Stimulated activated CD8-positive, alpha-beta memory T cell treated with anti-CD3 and anti-CD28 coated beads, Interleukin-15, amount 100 ng/mL, for 4 hours (primary cell): Measurements from ENCODE around the gene TRAF3.

ENCODE experiments used
- DNase-seq, 2 donors: peaks; one replicate each; pipeline ENCODE4 v3.0.0-alpha.2; 2020; ENCODE audit warnings: low read depth in 2 of 2

Gene TRAF3

GRCh38 chr14:102939329-102939728 lies 162.1 kb downstream of the TRAF3 start:
- DNase-seq: no peak

GRCh38 chr14:102939820-102940561 lies 162.7 kb downstream of the TRAF3 start:
- DNase-seq: no peak

- DNase-seq: no peak
Observed at GRCh38 chr14:102940729-102941362, 163.6 kb downstream of the TRAF3 start.

DNA sequence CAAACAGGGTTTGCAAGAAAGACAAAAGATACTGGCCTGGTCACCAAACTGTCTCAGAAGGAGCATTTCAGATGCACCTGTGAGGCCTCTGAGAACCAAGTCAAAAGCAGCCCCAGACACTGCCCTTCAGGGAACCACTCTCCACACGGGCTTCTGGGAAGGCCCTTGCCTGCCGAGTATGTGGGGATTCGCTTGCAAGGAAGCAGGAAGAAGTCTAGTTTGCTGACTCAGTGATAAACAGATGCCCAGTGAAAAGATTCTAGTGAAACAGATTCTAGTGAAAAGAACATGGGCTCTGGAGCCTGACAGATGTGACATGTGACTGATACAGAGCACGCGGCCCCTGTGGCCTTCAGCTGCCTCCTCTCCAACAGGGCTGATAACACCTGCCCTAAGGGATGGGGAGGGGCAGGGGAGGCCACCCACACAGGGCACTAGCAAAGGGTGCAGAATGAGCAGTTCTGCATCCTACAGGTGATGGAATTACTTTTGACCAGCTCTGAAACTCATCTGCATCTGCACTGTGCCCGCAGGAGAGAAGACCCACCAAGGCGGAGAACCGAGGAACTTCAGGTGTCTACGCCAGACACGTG lies 164.3 kb downstream of the TRAF3 start:
- no peak for DNase-seq

- DNase-seq: no peak
Observed at GRCh38 chr14:102942069-102942468, 164.8 kb downstream of the TRAF3 start.

GRCh38 chr14:102943454-102943853 lies 166.2 kb downstream of the TRAF3 start:
- no peak for DNase-seq

- DNase-seq: no peak
Observed at GRCh38 chr14:102943979-102944378, 166.7 kb downstream of the TRAF3 start.

DNA sequence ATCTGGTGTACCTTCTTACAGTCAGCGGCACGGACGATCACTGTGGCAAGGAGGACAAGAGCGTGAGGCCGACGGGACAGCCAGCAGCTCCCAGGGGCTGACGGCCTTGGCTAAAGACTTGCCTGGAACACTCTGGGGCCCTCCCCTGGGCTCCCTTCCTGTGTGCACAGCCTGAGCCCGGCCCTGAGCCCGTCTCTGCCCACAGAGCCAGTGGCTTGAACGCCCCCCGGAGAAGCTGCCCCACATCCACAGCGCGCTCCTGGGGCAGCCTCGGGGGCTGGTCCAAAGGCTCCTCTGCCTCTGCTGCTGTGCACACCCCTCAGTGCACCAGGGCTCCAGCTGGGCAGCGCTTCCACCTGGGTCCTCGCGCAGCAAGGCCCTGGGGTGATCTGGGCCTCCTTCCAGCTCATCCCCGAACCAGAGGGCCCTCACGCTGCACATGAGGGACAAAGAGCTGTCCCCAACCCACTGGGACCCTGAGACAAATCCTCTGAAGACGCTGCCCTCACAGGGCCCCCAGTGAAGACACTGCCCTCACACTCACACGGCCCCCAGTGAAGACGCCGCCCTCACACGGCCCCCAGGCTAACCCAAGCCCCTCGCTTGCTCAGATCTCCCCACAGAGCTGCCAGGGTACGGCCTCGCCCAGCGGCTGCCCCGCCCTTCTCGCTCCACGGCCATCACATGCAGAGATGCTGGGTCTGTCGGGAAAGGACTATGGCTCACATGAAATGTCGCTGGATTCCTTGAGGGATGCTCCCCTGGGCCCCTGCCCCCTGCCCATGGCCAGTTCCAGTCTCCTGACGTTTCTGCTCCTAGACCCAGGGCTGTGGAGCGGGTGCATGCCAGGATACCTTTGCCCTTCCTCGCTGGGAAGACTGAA lies 167.4 kb downstream of the TRAF3 start:
- no peak for DNase-seq

- no peak for DNase-seq
Observed at GRCh38 chr14:102945346-102946130, 168.3 kb downstream of the TRAF3 start.

DNA sequence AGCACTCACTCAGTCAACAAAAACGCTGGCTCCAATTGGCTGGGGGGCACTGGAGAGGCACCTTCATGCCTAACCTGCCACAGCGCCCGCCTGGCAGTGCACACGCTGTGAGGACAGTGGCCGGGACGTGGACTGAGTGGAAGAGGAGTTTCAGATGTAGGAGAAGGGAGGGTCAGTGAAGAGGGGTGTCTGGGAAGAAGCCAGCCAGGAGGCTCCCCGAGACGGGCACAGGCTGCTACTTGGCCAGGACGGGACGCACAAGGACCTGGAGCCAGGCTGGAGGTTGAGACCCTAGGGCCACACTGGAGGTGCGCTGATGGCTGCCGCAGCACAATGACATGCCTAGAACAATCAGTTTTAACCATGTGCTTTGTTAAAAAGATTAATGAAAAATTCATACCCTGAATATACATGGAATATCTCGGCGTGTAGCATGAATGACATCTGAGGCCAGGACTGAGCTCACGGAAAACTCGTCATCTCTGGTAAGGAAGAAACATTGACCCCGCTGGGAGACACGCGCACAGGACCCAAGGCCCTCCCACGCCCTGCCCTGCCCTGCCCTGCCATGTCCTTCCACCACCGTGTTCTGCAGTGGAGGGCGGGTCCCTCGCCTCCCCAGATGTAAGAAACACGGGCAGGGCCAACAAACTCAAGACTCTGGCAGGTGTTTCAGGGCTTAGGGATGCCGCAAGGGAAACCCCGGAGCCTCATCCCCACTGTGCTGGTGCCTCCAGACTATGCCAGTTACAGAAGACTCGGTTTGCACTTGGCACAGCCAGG lies 170.3 kb downstream of the TRAF3 start:
- DNase-seq: no peak

DNA sequence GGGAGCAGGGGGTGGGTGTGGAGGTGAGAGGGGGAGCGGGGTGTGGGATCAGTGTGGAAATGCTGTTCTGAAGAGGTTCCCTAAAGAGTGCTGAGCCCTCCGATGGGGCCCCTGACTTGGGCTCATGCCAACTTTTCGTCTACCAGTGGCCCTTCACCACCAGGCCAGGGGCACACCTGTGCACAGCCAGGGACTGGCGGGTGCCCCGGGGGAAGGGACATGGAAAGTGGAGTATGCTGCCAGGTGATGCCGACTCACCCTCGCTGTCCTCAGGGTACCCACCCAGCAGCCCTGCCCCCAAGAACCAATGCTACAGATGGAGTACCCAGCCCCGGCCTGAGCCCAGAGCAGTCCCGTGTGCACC lies 171.4 kb downstream of the TRAF3 start:
- DNase-seq: no peak

GRCh38 chr14:102949062-102949800 lies 172.0 kb downstream of the TRAF3 start:
- DNase-seq: no peak

DNA sequence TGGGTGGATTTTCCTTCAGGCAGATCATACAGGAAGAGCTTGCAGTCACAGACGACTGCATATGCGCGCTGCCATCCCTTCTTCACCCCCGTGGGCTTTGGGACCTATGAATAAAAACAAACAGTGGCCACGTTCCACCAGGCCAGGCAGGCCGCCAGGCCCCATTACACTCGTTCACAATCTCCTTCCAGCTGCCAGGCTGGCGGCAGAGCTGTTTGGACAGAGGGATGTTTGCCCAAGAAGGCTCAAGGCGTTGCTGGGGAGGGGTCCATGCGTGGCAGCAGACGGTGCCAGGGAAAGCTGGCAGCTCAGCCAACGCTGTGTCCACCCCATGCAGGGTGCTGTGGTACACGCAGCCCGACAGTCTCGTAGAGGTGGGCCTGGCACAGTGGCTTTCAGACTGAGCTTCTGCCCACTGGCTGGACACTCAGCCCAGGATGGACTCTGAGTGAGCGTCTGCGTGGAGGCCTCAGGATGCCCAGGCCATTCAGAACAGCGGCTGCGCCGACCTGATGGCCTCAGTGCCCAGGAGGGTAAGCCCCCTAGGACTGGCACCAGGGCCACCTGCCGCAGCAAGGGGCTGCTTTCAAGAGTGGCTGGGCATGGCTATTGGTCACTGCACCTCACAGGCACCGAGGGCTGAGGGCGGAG lies 172.7 kb downstream of the TRAF3 start:
- no peak for DNase-seq

GRCh38 chr14:102951034-102951433 lies 173.8 kb downstream of the TRAF3 start:
- DNase-seq: no peak

DNA sequence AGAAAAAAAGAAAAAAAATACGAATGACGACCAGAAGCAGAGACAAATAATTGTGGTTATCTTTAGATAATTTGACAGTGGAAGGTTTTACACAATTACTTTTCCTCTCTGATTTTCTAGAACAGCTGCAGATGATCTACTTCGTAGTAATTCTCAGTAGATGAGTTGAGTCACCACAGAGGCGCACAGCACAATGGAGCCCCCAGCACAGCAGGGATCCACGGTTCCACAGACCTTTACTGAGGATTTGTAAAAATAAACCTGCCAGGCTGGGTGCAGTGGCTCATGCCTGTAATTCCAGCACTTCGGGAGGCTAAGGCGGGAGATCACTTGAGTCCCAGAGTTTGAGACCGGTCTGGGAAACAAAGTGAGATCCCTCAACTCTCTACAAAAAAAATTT lies 174.6 kb downstream of the TRAF3 start:
- DNase-seq: no peak

DNA sequence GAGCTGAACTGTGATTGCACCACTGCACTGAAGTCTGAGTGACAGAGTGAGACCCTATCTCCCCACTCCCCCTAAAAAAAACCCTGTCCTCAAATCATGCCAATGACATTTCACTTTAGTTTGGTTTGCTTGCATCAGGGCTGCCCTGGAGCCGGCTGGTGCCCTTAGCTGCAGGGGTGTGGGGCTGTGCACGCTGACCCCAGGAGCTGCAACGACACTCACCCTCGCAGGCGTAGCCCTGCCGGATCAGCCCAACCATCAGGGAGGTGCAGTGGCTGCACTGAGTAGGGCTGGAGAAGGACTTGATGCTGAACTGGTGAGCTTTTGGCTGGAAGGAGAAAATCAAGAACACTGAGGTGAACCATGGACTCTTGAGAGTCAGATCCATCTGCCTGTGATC lies 175.0 kb downstream of the TRAF3 start:
- no peak for DNase-seq

DNA sequence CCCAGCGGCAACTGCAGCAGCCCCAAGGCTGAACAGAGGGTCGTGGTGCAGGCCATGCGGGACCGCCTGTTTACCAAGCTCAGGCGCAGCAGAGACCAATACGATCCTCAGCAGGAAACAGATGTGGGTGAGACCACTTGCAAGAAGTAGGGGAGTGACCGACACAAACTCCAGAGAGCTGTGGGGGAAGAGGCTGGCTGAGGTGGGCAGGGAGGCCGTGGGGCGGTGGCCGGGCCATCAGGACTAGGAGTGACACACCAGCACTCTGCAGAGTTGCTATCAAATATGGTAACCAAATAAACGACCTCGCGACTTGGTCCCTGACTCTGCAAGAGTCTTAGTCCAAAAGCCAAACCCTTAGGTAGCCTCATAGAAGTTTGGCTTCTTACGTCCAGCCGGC lies 175.9 kb downstream of the TRAF3 start:
- DNase-seq: no peak

DNA sequence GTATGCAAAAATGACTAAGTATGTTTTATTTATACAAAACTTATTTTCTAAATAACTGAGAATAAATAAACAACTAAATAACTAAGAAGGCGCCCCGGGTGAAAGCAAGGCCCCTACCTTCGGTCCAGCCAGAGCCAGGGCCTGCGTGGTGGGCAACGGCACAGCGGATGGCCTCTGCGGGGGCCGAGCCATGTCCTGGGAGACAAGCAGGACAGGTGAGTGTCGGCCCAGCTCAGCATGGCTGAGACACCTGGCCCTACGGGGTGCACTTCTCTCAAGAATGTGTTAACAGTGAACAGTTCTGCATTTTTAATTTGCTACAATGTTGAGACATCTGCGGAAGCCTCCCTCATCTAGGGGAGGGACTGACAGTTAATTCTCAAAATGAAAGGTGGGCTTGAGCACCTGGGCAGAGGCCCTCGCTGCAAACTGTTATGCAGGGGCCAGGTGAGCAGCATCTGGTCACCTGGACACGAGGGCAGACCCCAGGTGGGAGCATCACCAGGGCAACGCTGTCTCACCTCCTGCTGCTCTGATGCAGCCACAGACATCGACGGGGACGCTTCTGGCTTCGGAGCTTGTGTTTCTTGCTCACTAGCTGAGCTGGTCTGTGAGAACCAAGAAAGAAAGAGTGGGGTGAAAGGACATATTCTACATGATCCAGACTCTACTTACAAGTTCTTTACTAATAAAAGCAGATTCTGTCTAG lies 177.0 kb downstream of the TRAF3 start:
- no peak for DNase-seq
